ENCODE data around the gene AQP3.
"Not testable (repeated sequence)": the region's sequence is repeated elsewhere in the genome, so short reads cannot be mapped to it uniquely, and the experiment has no call there.

AQP3 gene

DNA sequence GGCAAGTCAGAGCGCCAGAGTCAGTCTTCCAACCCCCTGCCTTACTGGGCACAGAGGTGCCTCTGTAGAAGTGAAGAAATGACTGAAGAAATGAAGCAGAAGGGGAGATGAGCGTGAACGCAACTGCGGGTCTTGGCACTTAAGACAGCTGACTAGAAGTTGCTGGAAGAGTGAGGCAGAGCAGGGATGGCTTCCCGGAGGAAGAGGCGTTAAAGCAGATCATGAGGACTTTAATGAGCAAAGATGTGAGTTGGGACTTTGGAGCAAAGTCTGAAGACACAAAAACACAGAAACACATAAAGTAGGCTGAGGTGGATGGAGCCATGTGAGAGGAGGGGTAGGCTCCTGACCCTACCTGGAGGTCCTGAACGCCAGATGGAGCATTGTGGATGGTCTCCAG lies 7.2 kb downstream of the AQP3 start:
- no peak for DNase-seq

DNA sequence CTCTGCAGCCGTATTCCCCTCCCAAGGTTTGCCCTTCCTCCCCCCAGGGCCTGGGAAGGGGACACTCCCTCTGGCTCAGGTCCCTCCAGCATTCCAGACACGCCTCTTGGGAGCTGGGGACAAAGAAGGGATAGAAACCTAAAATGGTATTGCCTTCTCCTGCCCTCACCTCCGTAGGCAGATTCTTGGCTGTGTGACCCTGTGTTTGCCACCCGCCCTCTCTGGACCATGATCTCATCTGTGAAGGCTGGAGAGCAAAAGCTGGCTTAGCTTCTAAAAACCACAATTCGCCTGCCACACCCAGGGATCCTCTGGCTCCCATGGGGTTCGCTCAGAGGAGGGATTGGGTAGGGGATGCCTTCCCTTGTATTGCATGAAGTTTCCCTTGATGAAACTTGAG lies 7.7 kb downstream of the AQP3 start:
- DNase-seq: no peak

DNA sequence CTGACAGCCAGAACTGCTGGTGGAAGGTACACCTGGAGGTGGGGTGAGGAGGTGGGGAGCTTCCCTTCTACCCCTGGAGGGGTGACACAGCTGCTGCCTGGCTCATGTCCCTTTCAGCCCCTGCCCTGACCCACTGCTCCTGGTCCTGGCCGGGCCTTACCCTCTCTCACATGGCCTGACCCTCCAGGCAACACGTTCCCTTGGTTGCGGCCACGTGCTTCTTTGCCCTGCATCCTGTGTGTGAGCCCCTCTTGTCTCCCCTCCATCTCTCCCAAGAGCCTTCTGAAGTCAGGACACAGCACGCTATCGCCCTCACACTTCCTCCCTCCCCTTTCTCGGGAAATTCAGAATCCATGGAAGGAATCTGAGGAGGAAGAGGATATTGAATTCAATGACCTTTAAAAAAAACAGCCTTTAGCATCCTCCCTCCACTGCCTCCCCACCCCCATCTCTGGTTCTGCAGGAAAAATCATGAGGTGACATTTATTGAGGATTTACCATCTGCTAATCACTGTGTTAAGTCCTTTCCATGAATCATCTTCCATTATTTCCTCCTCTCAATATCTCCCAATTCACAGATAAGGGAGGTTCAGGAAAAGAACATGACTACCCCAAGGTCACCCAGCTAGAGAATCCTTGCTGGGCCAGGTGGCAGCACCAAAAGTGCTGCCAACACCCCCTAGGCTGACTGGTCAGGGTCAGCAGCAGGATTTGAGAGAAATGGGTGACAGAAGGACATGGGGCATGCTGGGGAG lies 8.3 kb downstream of the AQP3 start:
- no peak for DNase-seq

DNA sequence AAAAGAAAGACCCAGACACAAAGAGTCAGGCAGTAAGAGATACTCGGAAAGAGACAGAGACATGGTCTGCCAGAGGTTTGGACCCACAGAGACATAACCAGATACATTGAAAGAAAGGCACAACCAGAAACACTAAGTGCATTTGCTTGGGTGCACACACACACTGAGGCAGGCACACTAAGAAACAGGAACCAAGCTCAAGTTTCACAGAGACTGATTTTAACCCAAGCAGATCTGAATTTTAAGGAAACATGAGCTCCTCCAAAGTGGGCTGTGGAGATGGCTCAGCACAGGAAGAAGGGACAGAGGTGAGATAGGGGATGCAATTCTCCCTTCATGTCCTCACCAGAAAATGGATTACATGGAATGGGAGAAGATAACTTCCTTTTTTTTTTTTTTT lies 9.5 kb downstream of the AQP3 start:
- no peak for DNase-seq

DNA sequence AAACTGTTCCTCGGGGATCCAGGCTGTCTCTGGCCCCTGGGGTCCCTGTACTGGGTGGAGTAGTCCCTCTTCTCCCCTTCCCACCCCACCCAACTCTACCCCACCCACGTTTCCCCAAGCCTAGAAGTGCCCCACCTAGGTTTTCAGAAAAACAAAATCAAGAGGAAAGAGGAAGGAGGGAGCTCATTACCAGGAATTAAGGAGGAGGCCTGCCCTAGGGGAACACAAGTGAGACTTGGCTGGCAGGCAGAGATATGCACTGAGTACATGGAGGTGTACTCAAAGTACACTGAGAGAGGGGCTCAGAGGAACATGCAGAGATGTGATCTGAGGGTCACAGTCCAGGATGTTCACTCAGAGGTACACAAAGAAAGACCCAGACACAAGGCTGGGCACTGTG lies 10.2 kb downstream of the AQP3 start:
- DNase-seq: no peak

DNA sequence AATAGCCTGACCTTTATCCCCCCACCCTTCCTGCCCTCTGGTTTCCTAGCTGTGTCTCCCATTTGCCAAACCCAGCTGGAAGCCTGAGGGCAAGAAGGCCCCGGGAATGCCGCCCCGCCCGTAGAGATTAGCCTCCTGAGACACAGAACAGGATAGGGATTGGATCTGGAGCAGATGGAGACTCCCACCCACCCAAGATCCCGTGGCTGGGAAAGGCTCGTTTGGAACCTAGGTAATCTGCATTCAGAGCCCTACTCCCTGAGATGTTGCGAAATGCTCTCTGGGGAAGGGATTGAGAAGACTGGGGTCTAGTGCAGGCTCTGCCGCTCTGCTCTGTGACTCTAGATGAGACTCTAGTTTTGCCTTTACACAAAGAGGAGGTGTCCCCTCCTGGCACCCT lies 10.9 kb downstream of the AQP3 start:
- no peak for DNase-seq

DNA sequence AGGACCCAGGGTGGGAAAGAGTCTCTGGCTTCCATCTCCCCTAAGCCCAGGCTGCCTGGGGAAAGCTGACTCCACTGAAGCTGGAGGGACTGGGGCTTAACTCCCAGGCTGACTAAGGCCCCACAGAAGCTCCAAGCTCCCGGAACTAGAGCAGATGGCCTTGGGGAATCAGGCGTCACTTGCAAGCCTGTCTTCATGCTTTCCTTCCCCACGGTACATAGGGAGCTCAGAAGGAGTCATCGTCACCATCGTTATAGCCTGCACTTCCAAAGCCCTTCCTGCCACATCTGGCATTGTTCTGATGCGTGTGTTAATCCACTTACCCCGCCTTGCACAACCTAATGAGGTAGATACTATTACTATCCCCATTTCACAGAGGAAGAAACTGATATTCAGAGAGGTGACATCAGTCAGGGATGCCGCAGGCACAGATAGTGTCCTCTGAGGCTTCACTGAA lies 11.5 kb downstream of the AQP3 start:
- no peak for DNase-seq

DNA sequence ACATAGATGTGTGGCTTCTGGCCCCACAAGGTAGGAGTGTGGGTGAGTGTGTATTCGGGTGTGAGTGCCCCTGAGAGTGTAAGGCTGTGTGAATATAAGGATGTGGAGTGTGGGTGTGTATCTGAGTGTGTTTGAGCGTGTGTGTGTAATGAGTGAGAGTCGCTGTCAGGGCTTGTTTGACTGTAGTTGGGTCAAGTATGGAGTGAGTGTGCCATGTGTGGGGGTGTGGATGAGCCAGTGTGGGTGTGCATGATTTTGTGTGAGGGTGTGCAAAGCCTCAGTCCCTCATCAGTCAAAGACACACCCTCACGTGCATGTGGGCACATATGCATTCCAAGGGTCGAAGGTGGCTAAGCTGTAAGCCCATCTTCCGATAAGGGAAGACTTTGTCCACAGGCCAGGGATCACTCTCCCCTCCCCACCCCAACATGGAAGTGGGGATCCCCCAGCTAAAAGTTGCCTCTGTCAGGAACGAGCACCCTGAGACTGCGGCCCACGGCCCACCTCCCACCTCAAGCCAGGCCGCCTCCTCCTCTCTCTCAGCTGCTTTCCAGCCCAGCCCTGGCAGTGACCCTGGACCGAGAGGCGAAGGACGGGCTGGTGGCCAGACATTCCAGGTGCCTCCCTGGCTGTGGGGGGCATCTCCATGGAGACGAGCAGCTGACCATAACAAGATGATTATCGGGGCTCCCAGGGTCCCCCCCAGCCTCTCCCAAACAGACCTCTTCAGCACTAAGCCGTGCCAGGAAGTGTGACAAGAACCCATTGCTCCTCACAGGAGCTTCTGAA lies 12.9 kb downstream of the AQP3 start:
- no peak for DNase-seq

DNA sequence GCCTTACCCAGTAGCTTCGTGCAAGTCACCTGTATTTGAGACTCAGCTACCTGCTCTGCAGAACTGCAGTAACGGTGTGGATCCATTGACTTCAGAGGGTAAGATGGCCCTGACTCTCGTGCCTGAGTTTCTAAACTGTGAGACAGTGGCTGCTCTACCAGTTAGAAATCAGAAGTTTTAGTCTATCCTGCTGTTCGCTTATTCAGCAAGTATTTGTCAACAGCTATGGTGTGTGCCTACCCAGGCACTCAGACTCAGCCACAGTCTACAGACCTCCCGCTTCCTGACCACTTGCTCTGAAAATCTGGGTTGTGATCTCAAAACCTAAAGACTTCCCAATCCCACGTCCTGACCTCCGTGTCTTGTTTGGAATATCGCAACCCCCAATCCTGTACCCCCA lies 13.5 kb downstream of the AQP3 start:
- no peak for DNase-seq

DNA sequence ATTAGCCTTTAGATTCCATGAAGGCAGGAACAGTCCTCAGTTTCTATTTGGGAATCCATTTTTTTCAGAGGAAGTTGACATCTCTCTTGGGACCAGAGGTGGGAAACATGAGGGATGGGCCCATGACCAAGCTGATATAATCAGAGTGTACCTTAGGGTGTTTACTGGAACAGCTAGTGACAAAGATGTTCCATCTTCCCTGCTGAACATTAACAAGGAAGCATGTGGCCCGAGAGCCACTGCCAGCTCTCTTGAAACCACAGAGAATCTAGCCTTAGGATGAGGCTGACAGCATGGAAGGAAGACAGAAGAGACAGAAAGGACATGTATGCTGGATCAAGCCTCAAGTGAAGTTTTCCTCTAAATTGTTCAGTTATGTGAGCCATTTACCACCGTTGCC lies 16.0 kb downstream of the AQP3 start:
- no peak for DNase-seq

DNA sequence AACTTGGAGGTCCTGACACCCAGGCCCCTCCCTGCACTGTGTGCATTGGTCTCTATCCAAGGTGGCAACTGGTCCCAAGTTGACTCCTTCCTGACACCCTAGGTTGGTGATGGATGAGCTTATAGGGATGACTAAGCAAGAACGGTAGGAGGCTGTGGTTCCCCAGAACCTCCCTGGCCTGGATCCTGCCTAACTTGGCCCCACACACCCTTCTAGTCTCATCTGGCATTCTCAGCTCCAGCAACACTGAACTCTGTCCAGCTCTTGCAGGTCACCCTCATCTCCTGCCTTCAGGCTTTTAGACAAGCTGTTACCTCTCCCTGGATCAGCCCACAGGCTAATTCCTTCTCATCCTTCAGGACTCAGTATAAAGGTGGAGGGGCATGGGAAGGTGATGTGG lies 16.5 kb downstream of the AQP3 start:
- DNase-seq: no peak

DNA sequence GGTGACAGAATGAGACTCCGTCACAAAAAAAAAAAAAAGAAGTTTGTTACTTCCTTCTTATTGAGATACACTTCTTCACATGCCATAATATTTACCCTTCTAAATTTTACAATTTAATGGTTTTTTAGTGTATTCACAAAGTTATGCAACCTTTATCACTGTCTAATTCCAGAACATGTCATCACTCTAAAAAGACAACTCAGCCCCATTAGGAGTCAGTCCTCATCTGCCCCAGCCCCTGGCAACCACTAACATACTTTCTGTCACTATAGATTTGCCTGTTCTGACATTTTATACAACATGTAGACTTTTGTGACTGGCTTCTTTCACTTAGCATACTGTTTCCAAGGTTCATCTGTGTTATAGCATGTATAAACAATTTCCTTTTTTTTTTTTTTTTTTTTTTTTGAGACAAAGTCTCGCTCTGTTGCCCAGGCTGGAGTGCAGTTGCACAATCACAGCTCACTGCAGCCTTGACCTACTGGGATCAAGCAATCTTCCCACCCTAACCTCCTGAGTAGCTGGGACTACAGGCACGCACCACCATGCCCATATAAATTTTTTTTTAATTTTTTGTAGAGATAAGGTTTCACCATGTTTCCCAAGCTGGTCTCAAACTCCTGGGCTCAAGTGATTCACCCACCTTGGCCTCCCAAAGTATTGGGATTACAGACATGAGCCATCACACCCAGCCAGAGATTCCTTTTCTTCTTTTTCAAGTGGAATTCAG lies 18.0 kb downstream of the AQP3 start:
- no peak for DNase-seq

DNA sequence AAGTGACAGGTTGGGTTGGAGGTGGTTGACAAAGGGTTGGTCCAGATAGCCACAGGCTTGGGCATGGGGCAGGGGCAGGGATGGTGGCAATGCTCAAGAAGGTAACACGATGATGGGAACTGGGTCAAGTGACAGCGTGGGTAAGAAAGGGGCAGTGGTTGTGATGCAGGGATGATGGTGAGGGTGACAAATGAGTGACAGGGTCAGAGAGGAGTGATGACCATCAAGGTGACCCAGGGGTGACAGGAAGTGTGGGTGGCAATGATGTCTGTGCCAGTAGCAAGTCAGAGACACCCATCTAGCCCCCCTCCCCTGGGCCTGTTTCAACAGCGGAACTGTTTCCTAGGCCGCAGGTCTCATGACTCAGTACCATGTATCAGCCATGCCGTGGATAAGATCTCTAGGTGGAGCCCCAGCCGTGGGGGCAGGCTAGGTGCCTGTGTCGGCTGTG lies 20.5 kb downstream of the AQP3 start:
- DNase-seq: no peak

DNA sequence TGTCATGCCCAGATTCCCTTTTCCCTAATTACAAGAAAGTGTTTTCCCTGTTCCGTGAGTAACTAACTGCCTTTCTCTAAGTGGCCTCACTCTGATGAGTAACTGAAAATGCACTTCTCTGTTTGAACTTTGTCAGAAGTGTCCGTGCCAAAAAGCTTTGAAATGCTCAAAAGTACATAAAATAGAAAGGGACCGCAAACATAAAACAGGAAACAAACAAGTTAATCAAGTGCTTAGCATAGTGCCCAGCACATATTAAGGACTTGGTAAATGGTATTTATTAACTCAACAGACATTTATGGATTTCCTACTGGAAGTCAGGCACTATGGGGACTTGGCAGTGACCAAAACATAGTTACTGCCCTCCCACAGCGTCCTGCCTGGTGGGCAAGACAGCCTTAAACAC lies 22.3 kb downstream of the AQP3 start:
- no peak for DNase-seq

DNA sequence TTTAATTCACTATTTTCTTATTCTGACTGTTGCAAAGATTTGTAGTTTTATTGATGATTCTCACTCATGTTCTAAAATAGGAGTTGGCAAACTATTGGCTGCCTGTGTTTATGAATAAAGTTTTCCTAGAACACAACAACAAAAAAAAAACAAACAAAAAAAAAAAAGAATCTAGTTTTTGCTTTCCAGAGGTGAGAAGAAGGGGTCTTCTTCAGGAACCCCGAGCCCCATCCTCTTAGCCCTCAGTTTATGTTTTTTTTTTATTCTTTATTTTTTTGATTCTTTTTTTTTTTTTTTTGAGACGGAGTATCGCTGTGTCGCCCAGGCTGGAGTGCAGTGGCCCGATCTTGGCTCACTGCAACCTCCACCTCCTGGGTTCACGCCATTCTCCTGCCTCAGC lies 22.9 kb downstream of the AQP3 start:
- not testable (repeated sequence) for DNase-seq

DNA sequence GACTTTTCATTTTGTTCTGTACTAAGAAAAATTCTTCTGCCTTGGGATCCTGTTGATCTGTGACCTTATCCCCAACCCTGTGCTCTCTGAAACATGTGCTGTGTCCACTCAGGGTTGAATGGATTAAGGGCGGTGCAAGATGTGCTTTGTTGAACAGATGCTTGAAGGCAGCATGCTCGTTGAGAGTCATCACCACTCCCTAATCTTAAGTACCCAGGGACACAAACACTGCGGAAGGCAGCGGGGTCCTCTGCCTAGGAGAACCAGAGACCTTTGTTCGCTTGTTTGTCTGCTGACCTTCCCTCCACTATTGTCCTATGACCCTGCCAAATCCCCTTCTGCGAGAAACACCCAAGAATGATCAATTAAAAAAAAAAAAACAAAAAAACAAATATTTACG lies 23.4 kb downstream of the AQP3 start:
- DNase-seq: not testable (repeated sequence)

DNA sequence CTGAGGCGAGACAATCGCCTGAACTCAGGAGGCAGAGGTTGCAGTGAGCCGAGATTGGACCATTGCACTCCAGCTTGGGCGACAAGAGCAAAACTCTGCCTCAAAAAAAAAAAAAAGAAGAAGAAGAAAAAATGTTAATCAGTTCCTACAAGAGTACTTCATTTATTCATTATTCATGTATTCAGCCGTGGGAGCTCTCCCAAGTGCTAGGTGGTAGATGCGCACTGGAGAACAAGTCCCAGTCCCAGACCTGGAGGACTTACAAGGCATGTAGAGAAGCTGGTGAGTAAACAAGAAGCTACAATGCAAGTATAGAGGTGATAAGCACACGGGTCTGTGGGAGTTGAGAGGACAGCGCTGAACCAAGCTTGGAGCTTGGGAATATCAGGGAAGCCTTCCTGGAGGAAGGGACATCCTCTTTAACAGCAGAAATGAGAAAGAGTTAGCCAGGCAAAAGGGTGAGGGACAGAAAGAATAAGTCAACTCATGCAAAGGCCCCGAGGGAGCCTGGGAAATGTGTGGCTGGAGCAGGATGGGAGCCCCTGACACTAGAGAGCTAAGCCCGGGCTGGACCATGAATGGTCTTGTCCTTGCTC lies 27.6 kb downstream of the AQP3 start:
- DNase-seq: no peak

DNA sequence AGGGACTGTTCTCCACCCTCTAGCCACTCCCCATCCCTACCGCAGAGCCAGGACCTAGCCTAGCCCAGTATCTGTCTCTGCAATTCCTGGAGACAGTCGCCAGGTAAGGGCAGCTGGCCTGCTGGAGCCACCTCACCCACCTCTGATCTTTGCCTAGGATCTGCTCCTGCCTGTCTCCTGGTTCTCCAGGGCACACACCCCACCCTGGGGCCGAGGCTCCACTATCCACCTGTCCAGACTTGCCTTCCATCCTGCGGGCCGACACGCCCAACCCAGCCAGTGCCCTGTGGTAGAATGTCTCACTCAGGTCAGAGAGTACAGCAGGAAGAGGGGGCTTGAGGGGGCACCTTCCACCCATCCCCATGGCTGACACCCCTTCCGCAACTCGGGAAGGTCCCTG lies 29.3 kb downstream of the AQP3 start:
- DNase-seq: no peak

DNA sequence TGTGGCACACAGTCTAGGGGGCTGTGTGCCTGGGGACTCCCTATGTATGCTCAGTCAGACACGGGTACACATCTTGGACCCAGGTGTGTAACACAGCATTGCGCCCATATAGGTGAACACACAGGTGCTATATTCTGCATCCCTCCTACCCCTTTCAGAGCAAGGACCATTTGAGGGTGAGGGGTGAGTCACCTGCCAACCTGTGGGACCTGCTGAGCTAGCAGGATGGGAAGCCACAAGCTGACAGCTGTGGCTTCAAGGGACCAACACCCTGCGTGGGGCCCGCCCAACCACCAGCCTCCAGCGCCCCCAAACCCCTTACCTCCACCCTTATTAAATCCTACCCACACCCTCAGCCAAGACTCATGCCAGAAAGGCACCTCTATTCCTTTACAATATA lies 30.4 kb downstream of the AQP3 start:
- DNase-seq: peak; percentile 46

DNA sequence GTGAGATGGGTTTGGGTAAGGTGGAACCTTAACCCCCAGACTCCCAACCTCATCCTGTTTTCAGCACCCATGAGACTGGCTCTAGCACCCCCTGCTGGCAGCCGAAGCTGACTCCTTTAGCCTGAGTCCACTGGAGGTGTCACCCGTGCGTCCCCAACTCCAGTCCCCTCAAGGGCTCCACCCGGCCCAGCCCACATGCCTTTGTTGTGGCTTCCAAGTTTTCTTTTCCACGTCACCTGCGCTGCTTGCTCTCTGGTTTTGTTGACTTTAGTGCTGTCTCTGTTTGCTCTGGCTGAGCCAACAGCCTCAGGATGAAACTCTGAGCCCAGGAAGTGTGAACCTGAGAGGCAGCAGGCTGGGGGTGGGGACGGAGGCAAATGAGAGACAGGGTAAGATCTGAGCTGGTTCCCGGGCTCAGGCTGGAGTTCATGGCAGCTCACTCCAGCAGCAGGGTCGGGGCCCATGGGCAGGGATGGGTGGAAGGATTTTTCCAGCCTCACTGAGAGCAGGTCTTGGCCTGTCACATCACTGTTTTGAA lies 31.8 kb downstream of the AQP3 start:
- DNase-seq: peak; percentile 98

DNA sequence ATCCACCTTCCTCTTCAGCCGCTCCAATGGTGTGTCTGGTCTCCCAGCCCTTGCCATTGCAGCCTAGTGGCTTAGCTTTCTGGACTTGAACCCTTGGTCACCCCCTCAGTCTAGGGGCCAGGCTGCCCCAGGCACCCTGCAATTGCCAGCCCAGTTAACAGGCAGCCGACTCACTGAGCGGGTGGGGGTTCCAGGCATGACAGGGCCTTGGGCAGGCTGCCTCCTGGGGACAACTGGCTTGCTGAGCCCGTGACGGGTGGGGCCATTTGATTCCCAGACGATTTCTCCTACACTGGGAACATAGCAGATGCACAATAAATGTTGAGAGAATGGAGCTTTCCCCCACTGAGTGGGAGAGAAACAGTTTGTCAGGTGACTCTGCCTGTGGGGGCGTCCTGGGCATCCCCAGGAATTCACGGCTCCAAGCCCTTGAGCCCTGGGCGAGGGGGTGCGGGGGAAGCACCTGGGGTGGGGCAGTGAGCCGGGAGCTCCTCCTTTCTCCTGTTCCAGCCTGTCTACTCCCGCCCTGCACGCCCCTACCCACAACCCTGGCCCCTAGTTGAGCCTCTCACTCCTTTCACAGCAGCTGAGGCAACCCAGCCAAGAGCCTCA lies 32.4 kb downstream of the AQP3 start:
- no peak for DNase-seq

DNA sequence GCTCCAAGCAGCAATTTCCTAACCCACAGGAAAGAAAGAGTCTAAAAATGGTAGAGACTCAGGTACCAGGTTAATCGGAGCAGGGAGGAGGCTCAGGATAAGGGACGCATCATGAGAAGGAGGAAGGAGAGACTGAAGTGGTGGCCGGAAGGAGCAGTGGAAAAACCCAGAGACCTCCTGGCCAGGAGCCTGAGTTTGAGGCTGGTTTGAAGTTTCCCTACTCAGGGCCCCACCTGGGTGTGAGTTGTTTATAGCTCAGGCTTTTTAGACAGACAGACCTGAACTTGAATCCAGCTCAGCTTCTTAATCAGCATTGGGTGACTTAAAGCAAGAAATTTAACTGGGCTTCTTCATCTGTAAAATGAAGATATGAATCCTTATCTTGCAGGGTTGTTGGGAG lies 33.1 kb downstream of the AQP3 start:
- DNase-seq: no peak

DNA sequence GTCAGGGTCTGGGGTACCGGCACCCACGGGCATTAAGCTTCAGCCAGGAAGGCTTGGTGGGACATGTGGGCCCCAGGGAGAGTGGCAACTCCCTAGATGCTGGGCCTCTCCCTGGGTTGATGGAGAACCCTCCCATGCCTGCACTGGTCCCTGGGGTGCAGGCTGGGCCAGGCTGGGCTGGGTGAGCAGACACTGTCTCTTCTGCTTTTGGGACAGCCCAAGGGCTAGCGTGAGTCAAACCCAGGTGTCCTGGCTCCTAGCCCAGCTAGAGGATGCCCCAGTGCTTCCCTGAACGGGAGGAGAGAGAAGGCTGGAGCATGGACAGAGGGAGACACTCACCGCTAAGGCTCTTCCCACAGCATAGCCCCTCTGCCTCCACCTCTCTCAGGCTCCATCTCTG lies 39.3 kb downstream of the AQP3 start:
- DNase-seq: no peak
